Stimulated activated CD4-positive, alpha-beta T cell treated with anti-CD3 and anti-CD28 coated beads, TNF-alpha, amount 100 ng/mL, for 1 hour (primary cell): ENCODE data around the gene PNLDC1.
"Not testable (repeated sequence)": the region's sequence is repeated elsewhere in the genome, so short reads cannot be mapped to it uniquely, and the experiment has no call there.

ENCODE experiments used
- DNase-seq, 3 donors: peaks; one replicate each; pipeline ENCODE4 v3.0.0-alpha.2; 2020; ENCODE audit warnings: low read depth in 3 of 3, low spot score in 1 of 3

The PNLDC1 gene

DNA sequence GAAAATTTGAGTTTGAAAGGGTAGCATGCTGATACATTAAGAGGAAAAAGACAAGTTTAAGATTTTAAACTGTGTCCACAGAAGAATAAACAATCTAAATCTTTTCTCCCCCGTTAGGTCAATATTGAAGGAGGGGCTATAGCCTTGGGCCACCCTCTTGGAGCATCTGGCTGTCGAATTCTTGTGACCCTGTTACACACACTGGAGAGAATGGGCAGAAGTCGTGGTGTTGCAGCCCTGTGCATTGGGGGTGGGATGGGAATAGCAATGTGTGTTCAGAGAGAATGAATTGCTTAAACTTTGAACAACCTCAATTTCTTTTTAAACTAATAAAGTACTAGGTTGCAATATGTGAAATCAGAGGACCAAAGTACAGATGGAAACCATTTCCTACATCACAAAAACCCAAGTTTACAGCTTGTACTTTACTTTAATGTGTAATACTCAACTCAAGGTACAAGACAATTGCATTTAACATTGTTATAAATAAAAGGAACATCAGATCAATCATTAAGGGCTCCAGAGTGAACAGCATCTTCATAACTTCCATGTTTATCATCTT lies 21.5 kb upstream of the PNLDC1 start:
- no peak for DNase-seq

- DNase-seq = no peak
Measured at GRCh38 chr6:159788276-159788675, 11.8 kb upstream of the PNLDC1 start.

DNA sequence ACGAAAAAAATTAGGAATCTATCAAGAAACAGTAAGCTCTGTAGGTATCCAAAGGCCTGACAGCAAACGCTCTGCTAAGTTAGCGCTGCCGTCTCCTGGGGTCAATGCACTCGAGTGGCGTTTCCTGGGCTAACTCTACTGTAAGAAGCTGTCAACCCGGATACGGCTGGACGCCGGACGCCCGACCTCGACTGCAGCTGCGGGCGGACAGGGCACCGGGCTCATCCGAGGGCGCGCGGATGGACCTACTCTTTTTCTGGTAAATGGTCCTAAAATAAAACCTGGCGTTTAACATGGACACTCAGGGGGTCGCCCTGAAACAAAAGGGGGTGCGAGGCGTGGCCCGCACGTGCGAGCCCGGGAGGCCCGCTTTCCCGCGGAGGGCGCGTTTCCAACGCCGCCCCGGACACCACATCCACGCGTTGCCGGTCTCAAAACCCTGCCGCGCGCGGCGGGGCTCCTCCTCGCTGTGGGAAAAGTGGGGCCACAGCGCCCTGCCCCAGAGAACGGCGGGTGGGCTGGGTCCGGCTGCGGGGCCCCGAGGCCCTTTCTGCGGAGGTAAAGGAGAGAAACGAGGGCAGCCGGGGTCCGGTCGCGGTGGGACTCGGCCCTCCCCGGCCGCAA lies 11.2 kb upstream of the PNLDC1 start:
- peak in 1 of 3 donors; percentile 4 for DNase-seq

DNA sequence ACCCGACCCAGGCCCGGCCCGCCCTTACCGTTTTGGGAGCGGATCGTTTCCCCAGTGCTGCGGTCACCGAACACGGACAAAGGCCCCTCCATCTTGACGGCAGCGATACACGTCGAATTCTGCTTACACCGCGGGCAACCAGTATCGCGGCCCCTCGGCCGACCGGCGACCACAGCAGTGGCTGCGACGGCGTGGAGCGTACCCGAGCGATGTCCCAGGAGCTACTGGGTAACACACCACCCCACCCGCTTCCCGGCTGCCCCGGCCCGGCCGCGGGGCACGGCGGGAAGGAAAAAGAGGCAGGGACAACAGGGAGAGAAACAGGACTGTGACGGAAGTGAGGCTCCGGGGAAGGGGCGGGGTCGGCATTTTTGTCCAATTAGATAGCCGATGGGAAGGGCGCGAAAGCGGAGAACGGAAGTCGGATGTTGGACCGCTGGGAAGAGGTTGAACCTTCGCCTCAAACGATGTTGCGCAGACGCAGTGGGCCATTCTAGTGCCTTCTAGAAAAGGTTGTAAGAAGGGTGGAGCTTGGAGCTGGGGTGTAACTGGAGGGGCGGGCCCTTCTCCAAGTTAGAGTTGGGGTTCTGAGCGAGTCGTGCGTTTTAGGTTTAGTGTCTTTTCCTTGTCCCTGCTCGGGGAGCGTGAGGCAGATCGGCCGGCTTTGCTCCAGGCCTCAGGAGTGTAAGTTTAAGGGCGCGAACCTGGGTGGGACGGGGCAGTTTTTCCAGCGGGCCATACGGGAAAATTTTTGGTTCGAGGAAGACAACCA lies 10.5 kb upstream of the PNLDC1 start, which contains the start of gene TCP1:
Gene TCP1, minus strand, starts transcription at position 226 of the 772 bp plus-strand sequence. Its CDS starts 134 bp downstream, at position 92.
- DNase-seq = peak; percentile 95 to 96 (median 96)

DNA sequence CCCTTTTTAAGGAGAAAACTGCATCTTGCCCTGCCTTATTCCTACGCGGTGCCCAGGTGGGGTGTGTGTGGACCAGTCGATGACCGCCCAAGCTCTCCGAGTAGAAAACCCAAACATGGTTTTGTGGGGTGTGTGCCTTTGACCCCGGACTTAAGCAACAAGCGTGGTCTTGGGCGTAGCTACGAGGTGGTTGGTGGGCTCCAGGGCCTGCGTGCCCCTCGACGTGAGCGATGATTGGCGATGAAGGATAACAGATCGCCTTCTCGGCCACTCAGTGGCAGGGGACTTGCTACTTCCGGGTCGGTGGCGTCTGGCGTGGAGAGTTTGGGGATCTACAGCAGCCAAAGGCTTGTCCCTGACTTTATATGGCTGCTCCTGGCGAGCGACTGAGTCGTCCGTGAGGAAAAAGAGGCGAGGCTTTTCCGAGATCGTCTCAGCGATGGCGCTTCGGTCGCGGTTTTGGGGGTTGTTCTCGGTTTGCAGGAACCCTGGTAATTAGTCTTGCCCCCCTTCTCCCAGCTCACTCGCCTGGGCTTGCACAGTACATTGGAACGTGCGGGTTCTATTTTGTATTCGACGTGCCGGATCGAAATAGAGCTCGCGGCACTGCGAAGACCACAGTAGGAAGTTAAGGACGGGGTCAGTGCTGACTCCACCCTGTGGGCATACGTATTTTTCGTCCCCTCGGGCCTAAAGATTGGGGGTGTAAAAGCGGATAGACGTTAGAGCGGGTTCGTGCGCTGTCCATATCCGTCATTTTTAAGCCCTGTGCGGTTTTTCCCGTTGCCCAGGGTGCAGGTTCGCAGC lies 9.7 kb upstream of the PNLDC1 start, which contains the start of gene MRPL18:
Gene MRPL18, plus strand, starts transcription at position 319 of the 807 bp plus-strand sequence. Its CDS starts 121 bp downstream, at position 440.
- DNase-seq = peak; percentile 69 to 71 (median 70)

DNA sequence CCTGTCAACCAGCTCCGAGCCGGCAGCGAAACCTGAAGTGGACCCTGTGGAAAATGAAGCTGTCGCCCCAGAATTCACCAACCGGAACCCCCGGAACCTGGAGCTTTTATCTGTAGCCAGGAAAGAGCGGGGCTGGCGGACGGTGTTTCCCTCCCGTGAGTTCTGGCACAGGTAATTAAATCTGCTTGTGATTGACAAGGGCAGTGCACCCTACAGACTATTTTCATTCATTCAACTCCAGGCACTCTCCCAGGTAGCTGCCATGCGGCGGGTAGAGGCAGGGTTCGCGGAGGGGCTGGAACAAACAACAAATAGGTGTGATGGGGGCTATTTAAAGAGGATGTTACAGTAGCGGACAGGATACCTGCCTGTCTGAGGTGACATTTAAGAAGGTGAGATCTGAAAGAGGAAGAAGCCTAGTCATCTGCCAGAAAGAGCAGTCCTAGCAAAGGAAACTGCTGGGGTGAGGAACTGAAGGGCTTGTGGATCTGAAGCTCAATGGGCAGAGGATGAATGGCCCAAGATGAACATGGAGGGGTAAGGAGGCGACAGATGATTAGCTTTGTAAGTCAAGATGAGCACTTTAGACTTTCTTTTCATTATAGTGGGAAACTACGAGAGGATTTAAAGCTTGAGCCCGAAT lies 9.0 kb upstream of the PNLDC1 start:
- DNase-seq = no peak

DNA sequence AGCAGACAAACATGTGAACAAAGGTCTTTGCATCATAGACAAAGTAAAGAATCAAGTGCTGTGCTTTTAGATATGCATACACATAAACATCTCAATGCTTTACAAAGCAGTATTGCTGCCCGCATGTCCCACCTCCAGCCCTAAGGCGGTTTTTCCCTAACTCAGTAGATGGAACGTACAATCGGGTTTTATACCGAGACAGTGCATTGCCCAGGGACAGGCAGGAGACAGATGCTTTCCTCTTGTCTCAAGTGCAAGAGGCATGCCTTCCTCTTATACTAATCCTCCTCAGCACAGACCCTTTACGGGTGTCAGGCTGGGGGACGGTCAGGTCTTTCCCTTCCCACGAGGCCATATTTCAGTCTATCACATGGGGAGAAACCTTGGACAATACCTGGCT lies 5.1 kb upstream of the PNLDC1 start:
- DNase-seq = not testable (repeated sequence)

DNA sequence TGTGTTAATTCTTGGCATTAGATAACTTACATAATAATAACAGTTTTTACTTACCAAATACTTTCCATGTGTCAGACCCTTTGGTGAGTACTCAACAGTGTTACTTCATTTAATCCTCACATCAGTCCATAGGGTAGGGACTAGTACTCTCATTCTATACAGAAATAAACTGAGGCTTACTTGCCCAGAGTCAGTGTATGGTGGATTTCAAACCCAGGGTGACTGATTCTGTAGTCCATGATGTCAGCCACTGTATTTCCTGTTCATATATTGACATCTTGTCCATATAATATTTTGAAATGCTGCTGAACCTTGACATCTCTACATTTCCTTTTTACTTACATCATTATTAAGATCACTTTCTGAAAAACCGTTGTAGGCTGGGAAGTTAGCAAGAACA lies 2.5 kb upstream of the PNLDC1 start:
- no peak for DNase-seq

DNA sequence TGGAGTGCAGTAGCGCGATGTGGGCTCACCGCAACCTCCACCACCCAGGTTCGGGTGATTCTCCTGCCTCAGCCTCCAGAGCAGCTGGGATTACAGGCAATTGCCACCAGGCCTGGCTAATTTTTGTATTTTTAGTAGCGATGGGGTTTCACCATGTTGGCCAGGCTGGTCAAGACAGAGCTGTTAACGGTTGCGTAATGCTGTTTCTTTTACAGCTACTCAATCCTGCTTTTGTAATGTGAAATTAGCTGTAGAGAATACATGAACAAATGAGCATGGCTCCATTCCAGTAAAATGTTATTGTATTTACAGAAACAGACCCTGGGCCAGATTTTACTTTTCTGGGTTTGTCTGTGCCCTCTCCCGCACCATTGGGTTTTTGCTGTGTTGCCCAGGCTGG lies 1.9 kb downstream of the PNLDC1 start:
- DNase-seq = no peak

DNA sequence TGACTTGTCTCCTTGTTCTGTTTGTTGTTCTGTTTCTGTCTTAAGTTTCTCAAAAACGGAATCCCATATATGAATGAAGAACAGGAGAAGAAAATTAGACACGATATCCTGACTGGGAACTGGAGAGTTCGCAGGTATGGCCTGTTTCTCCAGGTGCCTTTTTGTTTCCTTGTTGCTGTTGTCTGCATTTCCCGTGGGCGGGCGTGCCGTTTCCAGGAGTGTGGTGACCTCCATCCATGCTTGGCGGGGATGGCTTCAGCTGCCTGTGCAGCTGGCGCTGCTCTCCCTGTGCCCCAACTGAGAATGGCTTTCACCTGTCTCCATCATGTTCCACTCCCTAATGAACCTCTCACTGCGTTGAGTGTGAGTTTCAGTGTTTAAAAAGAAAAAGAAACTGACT lies 4.4 kb downstream of the PNLDC1 start:
- DNase-seq = no peak

GRCh38 chr6:159805440-159806020 lies 5.5 kb downstream of the PNLDC1 start:
- DNase-seq = no peak

DNA sequence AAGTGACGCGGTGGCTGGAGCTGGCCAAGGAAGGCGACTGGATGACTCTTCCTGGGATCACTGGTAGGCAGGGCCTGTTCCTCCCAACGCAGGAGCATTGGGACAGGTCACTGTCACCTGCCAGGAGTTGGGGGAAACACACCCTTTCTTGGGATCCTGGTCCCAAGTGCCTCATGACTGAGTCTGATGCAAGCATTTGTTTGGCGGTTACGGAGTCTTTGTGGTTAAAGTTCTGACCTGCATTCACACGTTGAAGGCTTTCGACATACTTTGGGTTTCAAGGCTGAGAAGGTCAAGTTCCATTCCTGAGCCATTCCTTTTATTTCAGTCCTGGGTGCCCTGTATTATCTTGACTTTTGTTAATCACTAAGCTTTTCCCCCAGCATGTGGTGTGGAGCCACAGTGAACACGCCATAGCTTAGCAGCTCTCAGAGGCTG lies 6.0 kb downstream of the PNLDC1 start:
- DNase-seq = no peak

- no peak for DNase-seq
Measured at GRCh38 chr6:159807150-159807858, 7.2 kb downstream of the PNLDC1 start.

- DNase-seq = no peak
Measured at GRCh38 chr6:159808647-159809046, 8.6 kb downstream of the PNLDC1 start.

DNA sequence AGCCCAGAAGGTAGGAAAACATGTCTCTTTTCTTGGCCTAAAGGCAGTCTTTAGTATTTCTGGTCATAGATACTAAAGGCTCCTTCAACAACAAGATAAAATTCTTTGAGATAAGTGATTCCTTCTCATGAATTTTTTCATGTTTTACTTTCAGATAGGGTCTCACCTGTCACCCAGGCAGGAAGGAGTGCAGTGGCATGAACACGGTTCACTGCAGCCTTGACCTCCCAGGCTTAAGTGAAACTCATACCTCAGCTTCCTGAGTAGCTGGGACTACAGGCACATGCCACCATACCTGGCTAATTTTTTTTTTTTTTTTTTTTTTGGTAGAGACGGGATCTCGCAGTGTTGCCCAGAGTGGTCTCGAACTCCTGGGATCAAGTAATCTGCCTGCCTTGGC lies 9.1 kb downstream of the PNLDC1 start:
- no peak for DNase-seq

DNA sequence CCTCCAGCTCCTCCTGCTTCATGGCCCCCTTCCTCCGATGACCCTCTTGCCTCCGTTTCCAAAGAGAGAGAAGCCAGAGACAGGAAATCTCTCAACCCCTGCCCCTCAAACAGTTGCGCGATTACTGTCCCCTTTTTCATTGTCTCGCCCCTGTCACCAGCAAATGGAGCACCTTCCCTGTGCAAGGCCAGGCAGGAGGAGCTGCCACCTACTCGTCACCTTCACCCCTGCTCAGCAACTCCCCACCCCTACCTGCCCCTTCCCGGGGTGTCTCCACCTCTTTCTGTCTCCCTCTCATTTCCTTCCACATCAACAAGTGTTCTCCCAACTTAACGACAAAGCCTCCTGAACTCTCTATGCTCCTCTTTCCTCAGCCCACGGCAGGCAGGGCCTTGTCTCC lies 13.7 kb downstream of the PNLDC1 start:
- DNase-seq = no peak

DNA sequence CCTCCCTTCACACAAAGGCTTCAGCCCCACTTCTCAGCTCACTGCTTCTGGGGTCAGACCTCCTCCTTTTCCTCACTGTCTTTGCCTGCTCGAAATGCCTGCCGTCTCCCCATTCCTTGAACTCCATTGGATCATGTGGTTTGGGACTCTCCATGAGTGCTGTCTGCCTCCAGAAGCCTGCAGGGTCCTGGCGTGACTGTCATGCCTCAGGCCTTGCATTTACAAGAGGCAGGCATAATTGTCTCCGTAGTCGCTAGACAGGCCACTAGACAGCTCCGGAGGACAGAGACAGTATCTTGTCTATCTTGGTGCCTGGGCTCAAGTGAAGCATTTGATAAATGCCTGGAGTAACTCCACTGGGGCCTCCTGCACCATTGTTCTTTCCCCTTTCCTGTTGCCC lies 15.3 kb downstream of the PNLDC1 start:
- DNase-seq = no peak

DNA sequence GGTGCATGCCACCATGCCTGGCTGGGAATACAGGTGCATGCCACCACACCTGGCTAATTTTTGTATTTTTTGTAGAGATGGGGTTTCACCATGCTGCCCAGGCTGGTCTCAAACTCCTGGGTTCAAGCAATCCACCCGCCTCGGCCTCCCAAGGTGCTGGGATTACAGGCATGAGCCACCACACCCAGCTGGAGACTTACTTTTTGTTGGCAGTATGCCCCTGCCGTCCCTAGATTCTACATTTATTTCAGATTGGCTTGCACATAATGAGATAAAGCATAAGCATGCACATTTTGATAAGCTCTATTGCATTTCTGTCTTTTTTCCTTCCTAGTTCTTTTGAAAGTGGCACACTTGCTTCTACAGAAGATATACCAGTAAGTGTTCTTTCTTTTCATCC lies 16.7 kb downstream of the PNLDC1 start:
- not testable (repeated sequence) for DNase-seq

DNA sequence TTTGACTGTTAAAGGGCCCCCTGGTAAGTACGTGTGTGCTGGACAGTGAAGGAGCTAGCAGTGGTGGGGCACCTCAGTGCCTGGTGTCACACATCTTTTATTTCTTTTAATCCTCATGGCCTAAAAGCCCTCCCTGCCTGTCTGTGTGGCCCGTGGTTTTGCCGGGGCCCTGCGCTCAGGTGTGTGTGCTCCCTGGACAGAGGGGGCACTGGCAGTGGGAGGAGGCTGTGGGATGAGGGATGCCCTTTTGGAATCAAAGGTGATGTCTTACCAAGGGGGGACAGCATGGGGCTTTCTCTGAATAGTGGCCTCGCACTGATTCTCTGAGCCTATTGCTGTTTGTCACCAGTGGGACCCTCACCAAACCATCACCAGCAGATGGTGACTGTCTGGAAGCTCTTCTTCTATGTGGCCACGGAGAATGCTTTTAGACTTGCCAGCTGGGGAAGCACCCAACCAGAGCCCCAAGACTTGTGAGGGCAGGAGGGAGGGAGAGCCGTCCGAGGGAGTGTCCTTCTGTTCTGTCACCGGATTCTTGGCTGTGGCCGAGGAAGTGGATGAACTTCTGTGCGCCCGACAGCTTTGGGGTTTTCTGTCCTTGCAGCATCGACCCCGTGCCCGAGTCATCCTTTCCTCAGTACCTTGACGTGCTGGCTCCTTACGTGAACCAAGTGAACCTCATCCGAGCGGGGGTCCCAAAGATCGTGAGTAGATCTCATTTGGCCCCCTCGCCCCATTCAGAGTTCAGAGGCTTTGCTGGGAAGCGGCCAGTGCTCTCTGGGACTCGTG lies 18.1 kb downstream of the PNLDC1 start:
- DNase-seq = no peak
